Parathyroid adenoma (tissue), 2 donors: Measurements from ENCODE around the gene ADAD2.

Experiments used
- H2AFZ ChIP-seq: fragments of 300-600 bp; sonication (generic); one replicate; pipeline ENCODE4 v1.7.0; 2017; ENCODE audit warnings: antibody characterized with exemption, mild to moderate bottlenecking
- H3K27ac ChIP-seq: fragments of 300-600 bp; sonication (generic); one replicate; pipeline ENCODE4 v1.7.0; 2017
- H3K27me3 ChIP-seq: fragments of 300-600 bp; sonication (generic); one replicate; pipeline ENCODE4 v1.7.0; 2017; ENCODE audit warnings: low read length; ENCODE audit not compliant: control insufficient read depth, insufficient read depth
- H3K36me3 ChIP-seq: fragments of 300-600 bp; sonication (generic); one replicate; pipeline ENCODE4 v1.7.0; 2017; ENCODE audit warnings: low read length; ENCODE audit not compliant: control insufficient read depth, insufficient read depth
- H3K4me1 ChIP-seq: fragments of 300-600 bp; sonication (generic); one replicate; pipeline ENCODE4 v1.7.0; 2017; ENCODE audit warnings: control low read depth
- H3K4me2 ChIP-seq: fragments of 300-600 bp; sonication (generic); one replicate; pipeline ENCODE4 v1.7.0; 2017; ENCODE audit warnings: low read length
- H3K4me3 ChIP-seq: fragments of 300-600 bp; sonication (generic); one replicate; pipeline ENCODE4 v1.7.0; 2017; ENCODE audit warnings: low read depth, low read length
- H3K79me2 ChIP-seq: fragments of 300-600 bp; sonication (generic); one replicate; pipeline ENCODE4 v1.7.0; 2017; ENCODE audit warnings: control low read depth
- H3K9ac ChIP-seq: fragments of 300-600 bp; sonication (generic); one replicate; pipeline ENCODE4 v1.7.0; 2017; ENCODE audit warnings: mild to moderate bottlenecking
- H3K9me3 ChIP-seq: fragments of 300-600 bp; sonication (generic); one replicate; pipeline ENCODE4 v1.7.0; 2017; ENCODE audit warnings: low read length; ENCODE audit not compliant: control insufficient read depth
- CTCF ChIP-seq: fragments of 300-600 bp; sonication (generic); IDR thresholded peaks from one replicate; pipeline ENCODE4 v1.7.0; 2017; ENCODE audit warnings: antibody characterized with exemption, mild to moderate bottlenecking
- donor health status: primary hyperparathyroidism.

The ADAD2 gene

DNA sequence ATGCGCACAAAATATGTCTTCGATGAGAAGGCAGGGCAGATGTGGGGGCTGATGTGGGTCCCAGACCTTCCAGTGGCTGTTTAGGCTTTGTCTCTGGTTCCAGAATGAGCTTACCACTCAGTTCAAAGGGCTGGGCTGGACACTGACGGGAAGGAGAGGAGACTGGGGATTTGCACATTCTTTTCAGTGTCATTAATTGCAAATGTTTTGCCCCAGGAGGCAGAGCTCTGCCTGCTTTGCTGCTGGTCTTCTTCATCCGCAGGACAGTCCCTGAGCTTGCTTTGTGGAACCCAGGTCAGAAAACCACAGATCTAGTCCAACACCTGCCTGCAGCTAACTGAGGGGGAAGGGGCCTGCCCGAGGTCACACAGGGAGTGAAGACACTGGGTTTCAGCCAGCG lies 28.0 kb downstream of the ADAD2 start:
- no peak overlapping the region for H3K4me3 ChIP-seq
- no peaks in the 10 kb centered on the region for H3K4me1 ChIP-seq
- no peak overlapping the region for H3K4me2 ChIP-seq
- H3K27me3 ChIP-seq, result no peaks in the 10 kb centered on the region
- H3K27ac ChIP-seq, result no peak overlapping the region
- TF ChIP-seq CTCF, result no peak
- H2AFZ ChIP-seq, result no peak overlapping the region
- H3K9ac ChIP-seq, result no peak overlapping the region
- H3K79me2 ChIP-seq, result no peaks in the 10 kb centered on the region
- no peaks in the 10 kb centered on the region for H3K9me3 ChIP-seq
- no peaks in the 10 kb centered on the region for H3K36me3 ChIP-seq

DNA sequence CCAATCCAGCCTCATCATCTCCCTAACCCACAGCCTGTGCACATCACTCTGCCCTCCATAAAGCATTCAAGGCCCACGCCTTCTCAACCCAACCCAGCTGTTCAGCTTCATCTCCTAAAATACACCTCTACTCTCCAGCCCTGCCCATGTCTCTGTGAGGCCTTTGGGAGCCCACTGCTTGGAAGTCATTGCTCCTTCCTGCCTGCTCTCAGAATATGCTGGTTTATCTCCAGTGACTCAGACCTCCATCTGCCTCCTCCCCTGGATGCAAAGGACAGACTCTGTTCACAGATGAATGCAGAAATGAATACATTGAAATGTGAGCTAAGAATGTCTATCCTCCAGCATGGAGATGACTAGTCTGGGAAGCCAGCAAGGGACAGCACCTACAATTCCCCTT lies 29.9 kb downstream of the ADAD2 start:
- Histone ChIP-seq H3K4me3 (no peak overlapping the region), H3K36me3 (no peaks in the 10 kb centered on the region), H3K9me3 (no peaks in the 10 kb centered on the region), H2AFZ (no peak overlapping the region), H3K4me1 (no peaks in the 10 kb centered on the region), H3K27ac (no peak overlapping the region), H3K79me2 (no peaks in the 10 kb centered on the region), H3K9ac (no peak overlapping the region), H3K27me3 (no peaks in the 10 kb centered on the region), H3K4me2 (no peak overlapping the region)
- no peak for TF ChIP-seq CTCF

GRCh38 chr16:84223456-84223855 lies 32.5 kb downstream of the ADAD2 start:
- Histone ChIP-seq H3K27me3 (no peaks in the 10 kb centered on the region), H3K9me3 (no peaks in the 10 kb centered on the region), H3K79me2 (no peaks in the 10 kb centered on the region), H2AFZ (no peak overlapping the region), H3K4me3 (no peak overlapping the region), H3K4me1 (no peaks in the 10 kb centered on the region), H3K36me3 (no peaks in the 10 kb centered on the region), H3K4me2 (no peak overlapping the region), H3K27ac (no peak overlapping the region), H3K9ac (no peak overlapping the region)
- TF ChIP-seq CTCF, result no peak

- TF ChIP-seq CTCF, result no peak
- Histone ChIP-seq H3K27ac (no peak overlapping the region), H3K4me3 (no peak overlapping the region), H3K4me1 (no peaks in the 10 kb centered on the region), H3K27me3 (no peaks in the 10 kb centered on the region), H3K79me2 (no peaks in the 10 kb centered on the region), H3K9me3 (no peaks in the 10 kb centered on the region), H3K36me3 (no peaks in the 10 kb centered on the region), H3K4me2 (no peak overlapping the region), H3K9ac (no peak overlapping the region), H2AFZ (no peak overlapping the region)
Observed at GRCh38 chr16:84224554-84224953, 33.6 kb downstream of the ADAD2 start.

DNA sequence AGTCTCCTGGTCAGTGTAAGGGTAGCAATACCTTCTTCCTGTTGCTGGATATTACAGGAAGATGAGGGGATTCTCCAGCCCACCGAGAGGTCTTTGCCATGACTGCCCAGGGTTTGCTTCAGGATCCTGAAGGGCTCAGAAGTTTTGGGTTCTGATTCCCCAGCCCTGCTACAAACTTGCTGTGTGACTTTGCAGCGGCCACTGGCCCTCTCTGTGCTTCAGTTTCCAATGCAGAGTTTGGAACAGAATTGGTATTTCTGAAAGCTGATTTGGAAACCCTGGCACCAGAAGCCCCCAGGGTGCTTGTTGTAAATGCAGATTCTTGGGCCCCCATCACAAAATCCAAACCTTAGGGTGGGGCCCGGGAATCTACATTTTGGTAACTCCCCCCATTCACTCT lies 34.2 kb downstream of the ADAD2 start:
- Histone ChIP-seq H3K4me3 (no peak overlapping the region), H3K27me3 (no peaks in the 10 kb centered on the region), H3K36me3 (no peaks in the 10 kb centered on the region), H3K9ac (no peak overlapping the region), H3K79me2 (no peaks in the 10 kb centered on the region), H3K9me3 (no peaks in the 10 kb centered on the region), H3K4me2 (no peak overlapping the region), H3K4me1 (no peaks in the 10 kb centered on the region), H2AFZ (no peak overlapping the region), H3K27ac (no peak overlapping the region)
- TF ChIP-seq CTCF, result no peak
